ENCODE data around the gene MRFAP1L1. TPM values are rescaled to one million over a fixed set of nuclear protein-coding genes. Genes with fewer than 3 reads are reported as not detected.

MRFAP1L1 gene
- total and polyA plus RNA-seq, 2 donors (not counting 3 experiments of a cell fraction or from before 2014, with no cell fraction given) = 28.7 to 42.0 TPM

Other genes starting within 250 kb of the MRFAP1L1 start
- gene PPP2R2C, start 237.3 kb downstream of the MRFAP1L1 start, total RNA-seq = 0.09 TPM in 2 replicates
- 0.03 TPM in 1 of 2 replicates, not detected in the other for gene PPP2R2C, start 237.3 kb downstream of the MRFAP1L1 start, polyA plus RNA-seq
- 15.7 and 24.2 TPM in 2 replicates for gene MAN2B2, start 134.7 kb downstream of the MRFAP1L1 start, total RNA-seq
- gene MAN2B2, start 134.7 kb downstream of the MRFAP1L1 start, polyA plus RNA-seq = 25.1 and 30.1 TPM in 2 replicates
- 317 and 335 TPM in 2 replicates for gene MRFAP1, start 69.2 kb downstream of the MRFAP1L1 start, total RNA-seq
- 119 and 170 TPM in 2 replicates for gene MRFAP1, start 69.2 kb downstream of the MRFAP1L1 start, polyA plus RNA-seq
- gene S100P, start 16.0 kb downstream of the MRFAP1L1 start, total RNA-seq = not detected in 2 replicates
- gene S100P, start 16.0 kb downstream of the MRFAP1L1 start, polyA plus RNA-seq = 0.06 TPM in 1 of 2 replicates, not detected in the other
- 12.7 and 13.1 TPM in 2 replicates for gene BLOC1S4, start 6.3 kb upstream of the MRFAP1L1 start, total RNA-seq
- gene BLOC1S4, start 6.3 kb upstream of the MRFAP1L1 start, polyA plus RNA-seq = 16.9 and 18.1 TPM in 2 replicates
- gene KIAA0232, start 72.9 kb upstream of the MRFAP1L1 start, total RNA-seq = 14.6 and 18.4 TPM in 2 replicates
- 3.9 and 5.3 TPM in 2 replicates for gene KIAA0232, start 72.9 kb upstream of the MRFAP1L1 start, polyA plus RNA-seq
- gene TBC1D14, start 200.0 kb upstream of the MRFAP1L1 start, total RNA-seq = 23.3 and 24.8 TPM in 2 replicates
- gene TBC1D14, start 200.0 kb upstream of the MRFAP1L1 start, polyA plus RNA-seq = 22.2 and 23.7 TPM in 2 replicates

Measured in endothelial cell of umbilical vein (primary cell).